SH-SY5Y (cell line): Measurements from ENCODE around the gene GBP7.

Experiments used
- GATA2 ChIP-seq: IDR thresholded peaks from 2 replicates; pipeline ENCODE4 v1.6.1; 2011; ENCODE audit warnings: mild to moderate bottlenecking, low read depth, low read length
- GATA3 ChIP-seq: IDR thresholded peaks from 2 replicates; pipeline ENCODE4 v1.6.1; 2011; ENCODE audit warnings: low read depth, mild to moderate bottlenecking, low read length, moderate library complexity

GRCh38 chr1:89198081-89198480 lies 22.3 kb upstream of the GBP7 start:
- no peak for TF ChIP-seq GATA2
- no peak for TF ChIP-seq GATA3
